PFSK-1 (cell line): ENCODE data around the gene NCOR1.

Experiments
- FOXP2 ChIP-seq: optimal IDR thresholded peaks from 2 replicates; pipeline ENCODE3; 2011; ENCODE audit warnings: borderline replicate concordance, control low read depth, inconsistent platforms; ENCODE audit not compliant: insufficient read depth; ENCODE audit errors: extremely low read length, extremely low read depth
- POLR2AphosphoS5 ChIP-seq: IDR thresholded peaks from 2 replicates; pipeline ENCODE4 v1.6.1; 2012; ENCODE audit warnings: low read depth, mild to moderate bottlenecking, control low read depth, low read length, moderate library complexity
- REST ChIP-seq, 2 experiments: IDR thresholded peaks; 2 replicates each; pipeline versions ENCODE4 v1.6.1 to v1.8.0; 2011 to 2012; ENCODE audit warnings: low read depth in 2 of 2, low read length in 2 of 2, control low read depth in 1 of 2, inconsistent platforms in 1 of 2, mild to moderate bottlenecking in 1 of 2, moderate library complexity in 1 of 2; ENCODE audit not compliant: insufficient read depth in 1 of 2
- SIN3A ChIP-seq: IDR thresholded peaks from 2 replicates; pipeline ENCODE4 v1.6.1; 2012; ENCODE audit warnings: mild to moderate bottlenecking, low read length, moderate library complexity, borderline replicate concordance; ENCODE audit not compliant: insufficient read depth
- TAF1 ChIP-seq: IDR thresholded peaks from 2 replicates; pipeline ENCODE4 v1.6.1; 2012; ENCODE audit warnings: low read length, control low read depth, borderline replicate concordance; ENCODE audit not compliant: insufficient read depth

NCOR1 gene

GRCh38 chr17:16121915-16122314, 93.4 kb downstream of the NCOR1 start:
- no peak for TF ChIP-seq FOXP2
- TF ChIP-seq SIN3A, result no peak
- no peak for TF ChIP-seq REST (IDR thresholded peaks at IDR 0.05; ENCODE audit: insufficient read depth in 1 of 2, low read depth in 2 of 2, low read length in 2 of 2)
- no peak for TF ChIP-seq TAF1
- TF ChIP-seq POLR2AphosphoS5, result no peak

- TF ChIP-seq SIN3A, result no peak
- TF ChIP-seq TAF1, result no peak
- TF ChIP-seq FOXP2, result no peak
- no peak for TF ChIP-seq REST (IDR thresholded peaks at IDR 0.05; ENCODE audit: insufficient read depth in 1 of 2, low read depth in 2 of 2, low read length in 2 of 2)
- no peak for TF ChIP-seq POLR2AphosphoS5
These were observed 94.4 kb downstream of the NCOR1 start for GRCh38 chr17:16120937-16121336.

- TF ChIP-seq POLR2AphosphoS5 (no peak), TAF1 (no peak), SIN3A (no peak), FOXP2 (no peak), REST (IDR thresholded peaks at IDR 0.05; ENCODE audit: insufficient read depth in 1 of 2, low read depth in 2 of 2, low read length in 2 of 2) (no peak)
These were observed 98.2 kb downstream of the NCOR1 start for GRCh38 chr17:16117149-16117548.

GRCh38 chr17:16108871-16109270, 106.5 kb downstream of the NCOR1 start:
- TF ChIP-seq POLR2AphosphoS5 (no peak), REST (IDR thresholded peaks at IDR 0.05; ENCODE audit: insufficient read depth in 1 of 2, low read depth in 2 of 2, low read length in 2 of 2) (no peak), TAF1 (no peak), FOXP2 (no peak), SIN3A (no peak)

GRCh38 chr17:16108386-16108785, 106.9 kb downstream of the NCOR1 start:
- TF ChIP-seq FOXP2, result no peak
- no peak for TF ChIP-seq TAF1
- no peak for TF ChIP-seq REST (IDR thresholded peaks at IDR 0.05; ENCODE audit: insufficient read depth in 1 of 2, low read depth in 2 of 2, low read length in 2 of 2)
- no peak for TF ChIP-seq POLR2AphosphoS5
- no peak for TF ChIP-seq SIN3A
